GM19023 (cell line): ENCODE measurements around the gene BNIPL.
A peak's percentile ranks its signal among the peaks of the same experiment; 100 is the strongest.

ENCODE experiments used
- ATAC-seq: cut with Tn5 transposase; IDR thresholded peaks from one replicate; pipeline ENCODE4 v1.9.1; 2021; ENCODE audit warnings: mild to moderate bottlenecking, moderate library complexity; ENCODE audit not compliant: unreplicated experiment

The BNIPL gene

GRCh38 chr1:151055581-151055980 is 19.2 kb downstream of the BNIPL start:
- no peak for ATAC-seq

- ATAC-seq = no peak
Measured at GRCh38 chr1:151056149-151056548, 19.8 kb downstream of the BNIPL start.

- ATAC-seq = no peak
Measured at GRCh38 chr1:151058692-151059091, 22.3 kb downstream of the BNIPL start.

- ATAC-seq = peak; percentile 86
Measured at GRCh38 chr1:151059109-151060006, 23.0 kb downstream of the BNIPL start, which contains the start of gene CDC42SE1. CDC42SE1 (minus strand) TSS chr1:151059622; CDS start chr1:151055730, 3,892 bp downstream.

GRCh38 chr1:151060007-151060656 is 23.7 kb downstream of the BNIPL start, which contains the start of gene MLLT11:
MLLT11 (plus strand) TSS chr1:151060397; CDS start chr1:151067225, 6,828 bp downstream.
- no peak for ATAC-seq

GRCh38 chr1:151060657-151061421 is 24.5 kb downstream of the BNIPL start:
- no peak for ATAC-seq

- no peak for ATAC-seq
Measured at GRCh38 chr1:151061704-151062103, 25.3 kb downstream of the BNIPL start.

GRCh38 chr1:151062741-151063371 is 26.5 kb downstream of the BNIPL start:
- no peak for ATAC-seq

GRCh38 chr1:151065089-151065645 is 28.8 kb downstream of the BNIPL start:
- no peak for ATAC-seq

GRCh38 chr1:151067185-151067584 is 30.8 kb downstream of the BNIPL start:
- ATAC-seq = no peak

- ATAC-seq = no peak
Measured at GRCh38 chr1:151069103-151069486, 32.7 kb downstream of the BNIPL start.

- peak; percentile 77 for ATAC-seq
Measured at GRCh38 chr1:151070474-151071276, 34.3 kb downstream of the BNIPL start, which contains the start of gene GABPB2. GABPB2 (plus strand) TSS chr1:151070761; CDS start chr1:151088190, 17,429 bp downstream.

GRCh38 chr1:151072224-151072623 is 35.8 kb downstream of the BNIPL start:
- ATAC-seq = no peak

GRCh38 chr1:151085953-151086559 is 49.7 kb downstream of the BNIPL start:
- ATAC-seq = no peak
